A673 (cell line): ENCODE results near the gene DNAH12. TPM values are rescaled to one million over a fixed set of nuclear protein-coding genes. Genes with fewer than 3 reads are reported as not detected.
"Not testable (repeated sequence)": the region's sequence is repeated elsewhere in the genome, so short reads cannot be mapped to it uniquely, and the experiment has no call there.

Source experiments
- BruUV-seq: library from RNA; stranded (reverse); fragments of 400-500 nt; replicated peaks from 2 replicates; lab custom pipeline; 2021; lab: Mats Ljungman, UMichigan
- CTCF ChIA-PET: fragments of 300-600 bp; sonication (Branson Sonifier 250); formaldehyde crosslinking; loops from one replicate; lab custom pipeline; 2022; ENCODE audit warnings: antibody characterized with exemption; lab: Charles Lee
- POLR2A ChIA-PET: fragments of 300-600 bp; sonication (Branson Sonifier 250); formaldehyde crosslinking; loops from one replicate; lab custom pipeline; 2022; ENCODE audit warnings: antibody characterized with exemption; ENCODE audit not compliant: low non-redundant PET; lab: Charles Lee
- DNase-seq: peaks from one replicate; pipeline ENCODE4 v3.0.0-alpha.2; 2015; ENCODE audit warnings: low spot score
- H3K27ac ChIP-seq: fragments of 200-600 bp; sonication (generic); 2 replicates; pipeline ENCODE4 v1.5.1; 2016; ENCODE audit warnings: mixed run types, low read depth, mild to moderate bottlenecking, mixed read lengths, antibody characterized with exemption, low read length; ENCODE audit not compliant: poor library complexity, severe bottlenecking
- H3K27me3 ChIP-seq: fragments of 200-600 bp; sonication (generic); replicated peaks from 2 replicates; pipeline ENCODE4 v1.6.1; 2017; ENCODE audit warnings: mixed run types, low read depth, mild to moderate bottlenecking, mixed read lengths, antibody characterized with exemption, low read length; ENCODE audit not compliant: insufficient read depth, poor library complexity
- H3K36me3 ChIP-seq: fragments of 200-600 bp; sonication (generic); 2 replicates; pipeline ENCODE4 v1.6.1; 2016; ENCODE audit warnings: mixed run types, mild to moderate bottlenecking, mixed read lengths, antibody characterized with exemption, low read length; ENCODE audit not compliant: insufficient read depth, poor library complexity, severe bottlenecking
- H3K4me1 ChIP-seq: fragments of 200-600 bp; sonication (generic); 2 replicates; pipeline ENCODE4 v1.6.1; 2017; ENCODE audit warnings: mixed run types, mild to moderate bottlenecking, mixed read lengths, antibody characterized with exemption, low read length; ENCODE audit not compliant: insufficient read depth, poor library complexity, severe bottlenecking
- H3K4me3 ChIP-seq: fragments of 200-600 bp; sonication (generic); 2 replicates; pipeline ENCODE4 v1.5.1; 2016; ENCODE audit warnings: low read depth, mixed run types, mild to moderate bottlenecking, mixed read lengths, low read length; ENCODE audit not compliant: poor library complexity, severe bottlenecking
- H3K9me3 ChIP-seq: fragments of 200-600 bp; sonication (generic); 2 replicates; pipeline ENCODE4 v1.6.1; 2016; ENCODE audit warnings: mixed run types, low read depth, mild to moderate bottlenecking, mixed read lengths, antibody characterized with exemption, low read length; ENCODE audit not compliant: poor library complexity, severe bottlenecking
- EZH2 ChIP-seq: fragments of 200-600 bp; sonication (generic); IDR thresholded peaks from 2 replicates; pipeline ENCODE4 v1.6.1; 2017; ENCODE audit warnings: borderline replicate concordance, low read depth, mild to moderate bottlenecking, mixed read lengths, antibody characterized with exemption, low read length; ENCODE audit not compliant: poor library complexity, severe bottlenecking
- intact Hi-C: fragments of 100-400 bp; cut with micrococcal nuclease; formaldehyde crosslinking; loops from one replicate; pipeline ENCODE4 v1.10.0; 2022; ENCODE audit not compliant: unreplicated experiment
- total RNA-seq: library from RNA; stranded (reverse); gene quantifications from 2 replicates; pipeline ENCODE4 v1.2.3, GENCODE V29; 2021
- TF ChIP-seq, protein P1 (sequence below): fragments of 300-800, 200-600 bp; sonication (generic); conservative IDR thresholded peaks from 2 replicates; pipeline ENCODE4 v1.5.1; 2017; ENCODE audit warnings: low read depth, mild to moderate bottlenecking, antibody characterized with exemption, low read length, moderate library complexity, mixed read lengths

The DNAH12 gene
- total RNA-seq, 1 experiment from 2014 or later = not detected

GRCh38 chr3:57497904-57498303, 46.2 kb downstream of the DNAH12 start:
- ChIA-PET CTCF (no interaction called here), POLR2A (no interaction called here)
- TF ChIP-seq, protein P1, sequence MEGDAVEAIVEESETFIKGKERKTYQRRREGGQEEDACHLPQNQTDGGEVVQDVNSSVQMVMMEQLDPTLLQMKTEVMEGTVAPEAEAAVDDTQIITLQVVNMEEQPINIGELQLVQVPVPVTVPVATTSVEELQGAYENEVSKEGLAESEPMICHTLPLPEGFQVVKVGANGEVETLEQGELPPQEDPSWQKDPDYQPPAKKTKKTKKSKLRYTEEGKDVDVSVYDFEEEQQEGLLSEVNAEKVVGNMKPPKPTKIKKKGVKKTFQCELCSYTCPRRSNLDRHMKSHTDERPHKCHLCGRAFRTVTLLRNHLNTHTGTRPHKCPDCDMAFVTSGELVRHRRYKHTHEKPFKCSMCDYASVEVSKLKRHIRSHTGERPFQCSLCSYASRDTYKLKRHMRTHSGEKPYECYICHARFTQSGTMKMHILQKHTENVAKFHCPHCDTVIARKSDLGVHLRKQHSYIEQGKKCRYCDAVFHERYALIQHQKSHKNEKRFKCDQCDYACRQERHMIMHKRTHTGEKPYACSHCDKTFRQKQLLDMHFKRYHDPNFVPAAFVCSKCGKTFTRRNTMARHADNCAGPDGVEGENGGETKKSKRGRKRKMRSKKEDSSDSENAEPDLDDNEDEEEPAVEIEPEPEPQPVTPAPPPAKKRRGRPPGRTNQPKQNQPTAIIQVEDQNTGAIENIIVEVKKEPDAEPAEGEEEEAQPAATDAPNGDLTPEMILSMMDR = no peak
- no peak for TF ChIP-seq EZH2
- no TSS peak for BruUV-seq
- no peak for DNase-seq
- H3K4me3 ChIP-seq = no peak overlapping the region
- no peaks in the 10 kb centered on the region for H3K36me3 ChIP-seq
- H3K27me3 ChIP-seq = no peaks in the 10 kb centered on the region
- H3K27ac ChIP-seq = no peak overlapping the region
- H3K4me1 ChIP-seq = no peaks in the 10 kb centered on the region
- no peaks in the 10 kb centered on the region for H3K9me3 ChIP-seq
- intact Hi-C loops = no loop called here

- DNase-seq = no peak
- Histone ChIP-seq H3K4me1 (no peaks in the 10 kb centered on the region), H3K27me3 (no peaks in the 10 kb centered on the region), H3K9me3 (no peaks in the 10 kb centered on the region), H3K27ac (no peak overlapping the region), H3K36me3 (no peaks in the 10 kb centered on the region), H3K4me3 (no peak overlapping the region)
- TF ChIP-seq, protein P1 = no peak
- no peak for TF ChIP-seq EZH2
- intact Hi-C loops = no loop called here
- no TSS peak for BruUV-seq
- POLR2A ChIA-PET = no interaction called here
- CTCF ChIA-PET = no interaction called here
These were observed 59.6 kb downstream of the DNAH12 start for GRCh38 chr3:57484563-57484962.

DNA sequence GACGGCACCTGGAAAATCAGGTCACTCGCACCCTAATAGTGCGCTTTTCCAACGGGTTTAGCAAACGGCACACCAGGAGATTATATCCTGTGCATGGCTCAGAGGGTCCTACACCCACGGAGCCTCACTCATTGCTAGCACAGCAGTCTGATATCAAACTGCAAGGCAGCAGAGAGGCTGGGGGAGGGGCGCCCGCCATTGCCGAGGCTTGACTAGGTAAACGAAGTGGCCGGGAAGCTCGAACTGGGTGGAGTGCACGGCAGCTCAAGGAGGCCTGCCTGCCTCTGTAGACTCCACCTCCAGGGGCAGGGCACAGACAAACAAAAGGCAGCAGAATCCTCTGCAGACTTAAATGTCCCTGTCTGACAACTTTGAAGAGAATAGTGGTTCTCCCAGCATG, 67.0 kb downstream of the DNAH12 start:
- H3K27ac ChIP-seq, CTCF ChIA-PET, DNase-seq, BruUV-seq, intact Hi-C loops, POLR2A ChIA-PET, H3K27me3 ChIP-seq, H3K9me3 ChIP-seq, H3K4me1 ChIP-seq, H3K4me3 ChIP-seq, H3K36me3 ChIP-seq: not testable (repeated sequence)

DNA sequence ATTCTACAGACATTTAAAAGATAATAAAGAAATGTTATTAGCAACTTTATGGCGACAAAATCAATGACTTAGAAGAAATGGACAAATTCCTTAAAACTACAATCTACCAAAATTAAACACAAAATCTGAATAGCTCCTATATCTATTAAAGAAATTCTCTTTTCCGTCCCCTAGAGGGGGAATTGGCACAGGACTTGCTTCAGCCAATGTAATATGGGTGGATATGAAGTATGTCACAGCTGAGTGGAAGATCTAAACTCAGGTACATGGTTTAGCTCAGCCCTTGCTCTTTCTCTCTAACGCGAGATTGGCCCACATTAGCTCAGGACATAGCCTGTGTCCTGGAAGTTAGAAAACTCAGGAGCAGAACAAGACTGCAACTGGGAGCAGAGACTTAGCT, 79.3 kb downstream of the DNAH12 start:
- no peak overlapping the region for H3K4me3 ChIP-seq
- TF ChIP-seq EZH2 = no peak
- H3K27me3 ChIP-seq = peaks cover 7% of the 10 kb centered on the region
- no TSS peak for BruUV-seq
- ChIA-PET POLR2A (no interaction called here), CTCF (no interaction called here)
- H3K36me3 ChIP-seq = no peaks in the 10 kb centered on the region
- no peak overlapping the region for H3K27ac ChIP-seq
- intact Hi-C loops = no loop called here
- H3K9me3 ChIP-seq = no peaks in the 10 kb centered on the region
- no peaks in the 10 kb centered on the region for H3K4me1 ChIP-seq
- no peak for DNase-seq
